Peyer's patch (tissue), 4 donors: ENCODE data around the gene VTI1A.

ENCODE experiments used
- POLR2A ChIP-seq, 2 donors: fragments of 450-650 bp; IDR thresholded peaks; one replicate each; pipeline ENCODE4 v1.5.1; 2017; ENCODE audit warnings: antibody characterized with exemption in 2 of 2, mild to moderate bottlenecking in 2 of 2, moderate library complexity in 2 of 2
- TF ChIP-seq, protein P1 (sequence below), 6 experiments: fragments of 450-650 bp in 4 of 6; fragments of 200-600 bp in 2 of 6; sonication (generic) in 1 of 6; IDR thresholded peaks; one replicate each; pipeline ENCODE4 v1.5.1; 2017 to 2019; ENCODE audit warnings: antibody characterized with exemption in 6 of 6, mild to moderate bottlenecking in 3 of 6, moderate library complexity in 1 of 6

DNA sequence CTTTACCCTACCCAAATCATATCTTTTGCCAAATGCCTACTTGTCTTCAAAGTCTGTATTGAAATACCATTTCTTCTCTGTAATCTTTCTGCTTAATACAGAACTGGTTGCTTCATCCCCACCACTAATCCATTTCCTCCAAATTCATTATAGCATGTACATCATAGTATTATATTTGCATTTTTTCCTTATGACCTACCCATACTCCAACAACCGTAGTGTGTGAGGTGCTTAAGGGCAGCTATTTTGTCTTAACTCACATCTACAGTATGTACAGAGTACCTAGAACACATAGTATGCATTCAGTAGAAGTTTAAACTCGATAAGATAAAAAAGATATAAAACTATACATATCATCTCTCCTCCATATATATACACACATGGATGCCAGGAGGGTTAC lies 49.4 kb upstream of the VTI1A start:
- TF ChIP-seq, protein P1, sequence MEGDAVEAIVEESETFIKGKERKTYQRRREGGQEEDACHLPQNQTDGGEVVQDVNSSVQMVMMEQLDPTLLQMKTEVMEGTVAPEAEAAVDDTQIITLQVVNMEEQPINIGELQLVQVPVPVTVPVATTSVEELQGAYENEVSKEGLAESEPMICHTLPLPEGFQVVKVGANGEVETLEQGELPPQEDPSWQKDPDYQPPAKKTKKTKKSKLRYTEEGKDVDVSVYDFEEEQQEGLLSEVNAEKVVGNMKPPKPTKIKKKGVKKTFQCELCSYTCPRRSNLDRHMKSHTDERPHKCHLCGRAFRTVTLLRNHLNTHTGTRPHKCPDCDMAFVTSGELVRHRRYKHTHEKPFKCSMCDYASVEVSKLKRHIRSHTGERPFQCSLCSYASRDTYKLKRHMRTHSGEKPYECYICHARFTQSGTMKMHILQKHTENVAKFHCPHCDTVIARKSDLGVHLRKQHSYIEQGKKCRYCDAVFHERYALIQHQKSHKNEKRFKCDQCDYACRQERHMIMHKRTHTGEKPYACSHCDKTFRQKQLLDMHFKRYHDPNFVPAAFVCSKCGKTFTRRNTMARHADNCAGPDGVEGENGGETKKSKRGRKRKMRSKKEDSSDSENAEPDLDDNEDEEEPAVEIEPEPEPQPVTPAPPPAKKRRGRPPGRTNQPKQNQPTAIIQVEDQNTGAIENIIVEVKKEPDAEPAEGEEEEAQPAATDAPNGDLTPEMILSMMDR (IDR thresholded peaks at IDR 0.05): no peak
- TF ChIP-seq POLR2A (IDR thresholded peaks at IDR 0.05): no peak
